Neural crest cell (in vitro differentiated cells): ENCODE results near the gene APBB2. TPM values are rescaled to one million over a fixed set of nuclear protein-coding genes. Genes with fewer than 3 reads are reported as not detected.

ENCODE experiments used
- DNase-seq: peaks from one replicate; pipeline ENCODE4 v3.0.0; 2021; ENCODE audit warnings: low read depth, mixed read lengths, low spot score
- H3K27ac Mint-ChIP-seq: one replicate; pipeline ENCODE4 v1.8.0; 2021; ENCODE audit warnings: mild to moderate bottlenecking, mixed read lengths; ENCODE audit not compliant: unreplicated experiment
- H3K27me3 Mint-ChIP-seq: 2 replicates; pipeline ENCODE4 v1.8.0; 2021; ENCODE audit warnings: low read depth, mild to moderate bottlenecking, mixed read lengths
- H3K36me3 Mint-ChIP-seq: 2 replicates; pipeline ENCODE4 v1.8.0; 2021; ENCODE audit warnings: low read depth, mild to moderate bottlenecking, mixed read lengths
- H3K4me1 Mint-ChIP-seq: 2 replicates; pipeline ENCODE4 v1.8.0; 2021; ENCODE audit warnings: mixed read lengths
- H3K4me3 Mint-ChIP-seq: one replicate; pipeline ENCODE4 v1.8.0; 2021; ENCODE audit warnings: mild to moderate bottlenecking, mixed read lengths
- H3K9me3 Mint-ChIP-seq: 2 replicates; pipeline ENCODE4 v1.8.0; 2021; ENCODE audit warnings: mixed read lengths
- CTCF ChIP-seq: fragments of 200-600 bp; sonication (generic); conservative IDR thresholded peaks from 2 replicates; pipeline ENCODE4 v1.5.0; 2021; ENCODE audit warnings: antibody characterized with exemption, mild to moderate bottlenecking
- total RNA-seq: library from RNA; stranded (reverse); gene quantifications from 2 replicates; pipeline ENCODE4 v1.2.1, GENCODE V29; 2021

The APBB2 gene
- total RNA-seq, 1 donor from 2014 or later: 68.5 TPM

- no peak for TF ChIP-seq CTCF
- H3K36me3 Mint-ChIP-seq: peaks cover 7% of the 10 kb centered on the region
Measured at GRCh38 chr4:40957281-40957680, 257.1 kb downstream of the APBB2 start.

GRCh38 chr4:40956721-40957255, 257.6 kb downstream of the APBB2 start:
- Mint-ChIP-seq H3K27me3 (no peaks in the 10 kb centered on the region), H3K27ac (no peak overlapping the region), H3K4me3 (no peak overlapping the region), H3K36me3 (peaks cover 5% of the 10 kb centered on the region), H3K4me1 (peaks cover 33% of the 10 kb centered on the region), H3K9me3 (peaks cover 9% of the 10 kb centered on the region)
- no peak for DNase-seq
- no peak for TF ChIP-seq CTCF

More at GRCh38 chr4:40957281-40957680, 257.1 kb downstream of the APBB2 start:
- no peaks in the 10 kb centered on the region for H3K27me3 Mint-ChIP-seq
- DNase-seq: no peak
- peaks cover 37% of the 10 kb centered on the region for H3K4me1 Mint-ChIP-seq
- H3K4me3 Mint-ChIP-seq: no peak overlapping the region
- H3K9me3 Mint-ChIP-seq: peaks cover 10% of the 10 kb centered on the region
- no peak overlapping the region for H3K27ac Mint-ChIP-seq

GRCh38 chr4:40954088-40954668, 260.2 kb downstream of the APBB2 start:
- H3K36me3 Mint-ChIP-seq: peaks cover 4% of the 10 kb centered on the region
- no peaks in the 10 kb centered on the region for H3K9me3 Mint-ChIP-seq
- H3K4me3 Mint-ChIP-seq: peak overlapping the region; percentile 71
- DNase-seq: no peak
- H3K27ac Mint-ChIP-seq: peak overlapping the region; percentile 98
- no peaks in the 10 kb centered on the region for H3K27me3 Mint-ChIP-seq
- H3K4me1 Mint-ChIP-seq: peaks cover 50% of the 10 kb centered on the region
- no peak for TF ChIP-seq CTCF

- no peak for DNase-seq
- Mint-ChIP-seq H3K4me3 (peak overlapping the region; percentile 71), H3K36me3 (peaks cover 4% of the 10 kb centered on the region), H3K9me3 (no peaks in the 10 kb centered on the region), H3K4me1 (peaks cover 47% of the 10 kb centered on the region), H3K27me3 (no peaks in the 10 kb centered on the region), H3K27ac (peak overlapping the region; percentile 98)
- TF ChIP-seq CTCF: no peak
Measured at GRCh38 chr4:40953283-40954087, 260.9 kb downstream of the APBB2 start.

- Mint-ChIP-seq H3K27me3 (no peaks in the 10 kb centered on the region), H3K4me3 (no peak overlapping the region), H3K4me1 (peaks cover 52% of the 10 kb centered on the region), H3K9me3 (no peaks in the 10 kb centered on the region), H3K27ac (no peak overlapping the region), H3K36me3 (peaks cover 4% of the 10 kb centered on the region)
- no peak for DNase-seq
- TF ChIP-seq CTCF: no peak
Measured at GRCh38 chr4:40952672-40953071, 261.7 kb downstream of the APBB2 start.
